ENCODE measurements around the gene JAKMIP3. TPM values are rescaled to one million over a fixed set of nuclear protein-coding genes. Genes with fewer than 3 reads are reported as not detected.
A peak's percentile ranks its signal among the peaks of the same experiment; 100 is the strongest.

The JAKMIP3 gene
- total RNA-seq, 1 donor from 2014 or later = 0.64 TPM

DNA sequence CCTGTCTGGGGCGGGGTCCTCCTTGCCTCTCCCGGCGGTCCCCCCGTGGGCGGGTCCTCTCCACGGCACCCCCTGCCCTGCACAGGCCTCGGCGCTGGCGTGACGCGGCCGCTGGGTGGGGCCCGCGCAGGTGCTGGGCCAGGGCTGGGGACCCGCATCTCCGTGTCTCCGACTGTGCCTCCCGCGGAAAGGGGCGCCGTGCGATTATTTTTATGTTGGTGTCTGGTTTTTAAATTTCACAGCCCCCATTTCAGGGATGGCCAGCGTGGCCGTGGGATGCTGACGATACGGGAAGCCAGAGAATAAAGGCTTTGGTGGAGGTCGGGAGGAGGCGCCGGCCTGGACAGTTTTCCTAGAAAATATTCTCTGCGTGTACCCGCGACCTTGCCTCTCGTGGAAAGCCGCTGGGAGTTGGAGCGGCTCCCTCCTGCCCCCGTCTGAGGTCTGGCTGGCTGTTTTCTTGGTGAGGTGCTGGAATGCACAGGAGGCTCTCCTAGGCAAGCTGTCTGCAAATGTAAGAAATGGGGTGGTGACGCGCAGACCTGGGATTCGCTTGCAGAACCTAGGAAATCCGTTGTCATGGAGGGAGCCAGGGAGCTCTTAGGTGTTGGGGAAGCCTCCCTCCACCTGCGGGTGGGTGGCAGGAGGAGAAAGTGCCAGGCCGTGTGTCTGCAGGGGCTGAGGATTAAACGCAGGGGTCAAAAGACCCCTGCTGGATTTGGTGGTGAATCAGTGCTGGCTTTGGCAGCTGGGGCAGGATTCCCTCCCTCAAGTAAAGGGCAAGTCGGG, 28.7 kb upstream of the JAKMIP3 start:
- H3K27ac Mint-ChIP-seq (ENCODE audit: unreplicated experiment) = no peak overlapping the region

DNA sequence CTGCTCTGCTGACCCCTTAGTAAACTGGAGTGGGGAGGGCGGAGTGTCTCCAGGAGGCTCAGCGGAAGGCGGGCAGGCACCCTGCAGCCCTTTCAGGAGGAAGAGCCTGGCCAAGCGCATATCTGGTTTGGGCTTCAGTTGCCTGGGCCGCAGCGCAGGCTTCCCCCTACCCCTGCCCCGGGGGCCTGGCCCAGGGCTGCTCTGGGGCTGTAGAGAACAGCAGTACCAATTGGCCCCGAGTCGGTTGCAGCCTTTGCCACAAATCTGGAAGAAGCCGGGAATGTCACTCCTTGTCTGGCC, 28.1 kb upstream of the JAKMIP3 start:
- DNase-seq (ENCODE audit: extremely low spot score, unreplicated experiment) = no peak
- H3K27me3 Mint-ChIP-seq (ENCODE audit: unreplicated experiment) = peaks cover 64% of the 10 kb centered on the region
- H3K9me3 Mint-ChIP-seq (ENCODE audit: unreplicated experiment) = no peaks in the 10 kb centered on the region
- no peaks in the 10 kb centered on the region for H3K36me3 Mint-ChIP-seq (ENCODE audit: unreplicated experiment)
- peaks cover 10% of the 10 kb centered on the region for H3K4me1 Mint-ChIP-seq (ENCODE audit: unreplicated experiment)
- peak overlapping the region; percentile 68 for H3K4me3 Mint-ChIP-seq (ENCODE audit: unreplicated experiment)
- TF ChIP-seq, protein P1, sequence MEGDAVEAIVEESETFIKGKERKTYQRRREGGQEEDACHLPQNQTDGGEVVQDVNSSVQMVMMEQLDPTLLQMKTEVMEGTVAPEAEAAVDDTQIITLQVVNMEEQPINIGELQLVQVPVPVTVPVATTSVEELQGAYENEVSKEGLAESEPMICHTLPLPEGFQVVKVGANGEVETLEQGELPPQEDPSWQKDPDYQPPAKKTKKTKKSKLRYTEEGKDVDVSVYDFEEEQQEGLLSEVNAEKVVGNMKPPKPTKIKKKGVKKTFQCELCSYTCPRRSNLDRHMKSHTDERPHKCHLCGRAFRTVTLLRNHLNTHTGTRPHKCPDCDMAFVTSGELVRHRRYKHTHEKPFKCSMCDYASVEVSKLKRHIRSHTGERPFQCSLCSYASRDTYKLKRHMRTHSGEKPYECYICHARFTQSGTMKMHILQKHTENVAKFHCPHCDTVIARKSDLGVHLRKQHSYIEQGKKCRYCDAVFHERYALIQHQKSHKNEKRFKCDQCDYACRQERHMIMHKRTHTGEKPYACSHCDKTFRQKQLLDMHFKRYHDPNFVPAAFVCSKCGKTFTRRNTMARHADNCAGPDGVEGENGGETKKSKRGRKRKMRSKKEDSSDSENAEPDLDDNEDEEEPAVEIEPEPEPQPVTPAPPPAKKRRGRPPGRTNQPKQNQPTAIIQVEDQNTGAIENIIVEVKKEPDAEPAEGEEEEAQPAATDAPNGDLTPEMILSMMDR (IDR thresholded peaks at IDR 0.05) = no peak
- no peak overlapping the region for H3K27ac Mint-ChIP-seq (ENCODE audit: unreplicated experiment)

More for the DNA sequence above, 28.7 kb upstream of the JAKMIP3 start:
- no peaks in the 10 kb centered on the region for H3K9me3 Mint-ChIP-seq (ENCODE audit: unreplicated experiment)
- H3K36me3 Mint-ChIP-seq (ENCODE audit: unreplicated experiment) = no peaks in the 10 kb centered on the region
- peaks cover 10% of the 10 kb centered on the region for H3K4me1 Mint-ChIP-seq (ENCODE audit: unreplicated experiment)
- TF ChIP-seq, protein P1 (IDR thresholded peaks at IDR 0.05) = no peak
- DNase-seq (ENCODE audit: extremely low spot score, unreplicated experiment) = no peak
- peak overlapping the region; percentile 68 for H3K4me3 Mint-ChIP-seq (ENCODE audit: unreplicated experiment)
- H3K27me3 Mint-ChIP-seq (ENCODE audit: unreplicated experiment) = peaks cover 63% of the 10 kb centered on the region

DNA sequence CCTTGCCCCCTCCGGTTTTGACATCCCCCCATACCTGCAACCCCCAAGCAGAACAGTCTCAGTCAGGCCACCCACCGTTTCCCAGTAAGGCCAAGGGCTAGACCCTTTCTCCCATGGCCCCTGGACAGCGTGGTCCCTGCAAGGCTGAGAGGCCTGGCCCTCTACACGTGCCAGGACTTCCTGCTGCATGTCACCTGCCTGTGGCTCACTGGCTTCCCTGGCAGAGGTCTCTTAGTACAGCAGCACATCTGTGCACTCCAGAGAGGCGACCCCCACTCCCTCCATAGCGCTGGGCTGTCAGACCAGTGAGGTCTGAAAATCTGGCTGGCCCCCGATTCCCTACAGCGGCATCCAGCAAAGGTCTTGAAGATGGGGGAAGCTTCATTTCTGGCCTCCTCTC, 26.4 kb upstream of the JAKMIP3 start:
- peaks cover 69% of the 10 kb centered on the region for H3K27me3 Mint-ChIP-seq (ENCODE audit: unreplicated experiment)
- DNase-seq (ENCODE audit: extremely low spot score, unreplicated experiment) = no peak
- H3K4me3 Mint-ChIP-seq (ENCODE audit: unreplicated experiment) = no peak overlapping the region
- H3K4me1 Mint-ChIP-seq (ENCODE audit: unreplicated experiment) = peaks cover 10% of the 10 kb centered on the region
- TF ChIP-seq, protein P1 (IDR thresholded peaks at IDR 0.05) = no peak
- no peaks in the 10 kb centered on the region for H3K36me3 Mint-ChIP-seq (ENCODE audit: unreplicated experiment)
- H3K9me3 Mint-ChIP-seq (ENCODE audit: unreplicated experiment) = no peaks in the 10 kb centered on the region
- H3K27ac Mint-ChIP-seq (ENCODE audit: unreplicated experiment) = no peak overlapping the region

DNA sequence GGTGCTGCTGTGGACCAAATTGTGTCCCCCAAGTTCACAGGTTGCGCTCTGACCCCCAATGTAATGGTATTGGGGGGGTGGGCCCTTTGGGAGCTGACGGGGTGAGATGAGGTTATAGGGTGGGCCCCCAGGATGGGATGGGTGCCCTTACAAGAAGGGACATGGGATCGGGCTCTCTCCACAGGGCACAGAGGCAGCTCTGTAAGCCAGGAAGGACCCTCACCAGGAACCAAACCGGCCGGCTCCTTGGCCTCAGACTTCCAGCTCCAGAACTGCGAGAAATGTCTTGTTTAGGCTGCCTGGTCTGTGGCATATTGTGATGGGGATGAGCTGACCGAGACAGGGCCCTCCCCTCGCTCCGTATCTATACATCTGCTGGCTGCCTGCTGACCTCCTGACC, 25.7 kb upstream of the JAKMIP3 start:
- Mint-ChIP-seq H3K9me3 (ENCODE audit: unreplicated experiment) (no peaks in the 10 kb centered on the region), H3K4me3 (ENCODE audit: unreplicated experiment) (no peak overlapping the region), H3K36me3 (ENCODE audit: unreplicated experiment) (no peaks in the 10 kb centered on the region), H3K27ac (ENCODE audit: unreplicated experiment) (no peak overlapping the region), H3K27me3 (ENCODE audit: unreplicated experiment) (peaks cover 64% of the 10 kb centered on the region), H3K4me1 (ENCODE audit: unreplicated experiment) (peaks cover 10% of the 10 kb centered on the region)
- no peak for DNase-seq (ENCODE audit: extremely low spot score, unreplicated experiment)
- TF ChIP-seq, protein P1 (IDR thresholded peaks at IDR 0.05) = no peak

DNA sequence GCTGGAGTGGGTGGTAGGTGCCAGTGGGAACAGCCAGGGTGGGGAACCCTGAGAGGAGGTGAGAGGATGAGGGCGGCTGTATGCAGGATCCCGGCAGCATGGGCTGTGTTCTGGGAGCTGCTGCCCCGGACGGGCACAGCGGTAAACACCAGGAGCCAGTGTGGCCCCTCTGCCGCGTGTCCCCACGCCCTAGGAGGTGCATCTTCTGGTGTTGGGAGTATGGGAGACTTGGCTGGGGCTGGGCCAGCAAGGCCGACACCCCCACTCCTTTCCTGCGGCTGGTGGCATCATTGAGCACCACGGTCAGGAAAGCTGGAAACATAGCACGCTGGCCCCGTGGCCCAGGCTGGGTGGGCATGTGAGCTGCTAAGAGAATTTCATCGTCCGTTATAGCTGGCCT, 24.4 kb upstream of the JAKMIP3 start:
- Mint-ChIP-seq H3K4me1 (ENCODE audit: unreplicated experiment) (peaks cover 7% of the 10 kb centered on the region), H3K27me3 (ENCODE audit: unreplicated experiment) (peaks cover 56% of the 10 kb centered on the region), H3K36me3 (ENCODE audit: unreplicated experiment) (no peaks in the 10 kb centered on the region), H3K4me3 (ENCODE audit: unreplicated experiment) (no peak overlapping the region), H3K27ac (ENCODE audit: unreplicated experiment) (no peak overlapping the region), H3K9me3 (ENCODE audit: unreplicated experiment) (no peaks in the 10 kb centered on the region)
- DNase-seq (ENCODE audit: extremely low spot score, unreplicated experiment) = no peak
- TF ChIP-seq, protein P1 (IDR thresholded peaks at IDR 0.05) = no peak

All from osteocyte (in vitro differentiated cells).